IPS-20b (cell line): ENCODE data around the gene GAS2.

ENCODE experiments used
- H3K27ac ChIP-seq: one replicate; pipeline ENCODE4 v1.5.1; 2013; ENCODE audit warnings: low read length
- H3K27me3 ChIP-seq: 2 replicates; pipeline ENCODE4 v1.6.1; 2013; ENCODE audit warnings: mild to moderate bottlenecking, low read length, inconsistent platforms; ENCODE audit not compliant: insufficient read depth
- H3K36me3 ChIP-seq: 2 replicates; pipeline ENCODE4 v1.6.1; 2013; ENCODE audit warnings: low read depth, mild to moderate bottlenecking, inconsistent platforms, low read length, moderate library complexity; ENCODE audit not compliant: insufficient read depth
- H3K4me1 ChIP-seq: 2 replicates; pipeline ENCODE4 v1.6.1; 2013; ENCODE audit warnings: mild to moderate bottlenecking, control low read depth, inconsistent platforms, low read length, moderate library complexity; ENCODE audit not compliant: insufficient read depth
- H3K4me3 ChIP-seq: 2 replicates; pipeline ENCODE4 v1.5.1; 2013; ENCODE audit warnings: mild to moderate bottlenecking, low read length, inconsistent platforms
- H3K9ac ChIP-seq: 2 replicates; pipeline ENCODE4 v1.6.1; 2013; ENCODE audit warnings: low read depth, mild to moderate bottlenecking, inconsistent platforms, low read length, moderate library complexity
- H3K9me3 ChIP-seq: 2 replicates; pipeline ENCODE4 v1.6.1; 2013; ENCODE audit warnings: mild to moderate bottlenecking, low read depth, low read length, inconsistent platforms; ENCODE audit not compliant: insufficient read depth

The GAS2 gene

GRCh38 chr11:22677153-22677903, 10.9 kb downstream of the GAS2 start:
- Histone ChIP-seq H3K4me1 (no peaks in the 10 kb centered on the region), H3K27ac (no peak overlapping the region), H3K4me3 (no peak overlapping the region), H3K9ac (no peak overlapping the region), H3K36me3 (no peaks in the 10 kb centered on the region), H3K27me3 (no peaks in the 10 kb centered on the region), H3K9me3 (no peaks in the 10 kb centered on the region)

- Histone ChIP-seq H3K9me3 (no peaks in the 10 kb centered on the region), H3K27me3 (no peaks in the 10 kb centered on the region), H3K36me3 (no peaks in the 10 kb centered on the region), H3K4me1 (no peaks in the 10 kb centered on the region), H3K27ac (no peak overlapping the region), H3K4me3 (no peak overlapping the region), H3K9ac (no peak overlapping the region)
Measured at GRCh38 chr11:22680628-22681027, 14.2 kb downstream of the GAS2 start.

GRCh38 chr11:22681281-22681812, 14.9 kb downstream of the GAS2 start:
- H3K9ac ChIP-seq = no peak overlapping the region
- no peaks in the 10 kb centered on the region for H3K4me1 ChIP-seq
- H3K27ac ChIP-seq = no peak overlapping the region
- no peaks in the 10 kb centered on the region for H3K36me3 ChIP-seq
- H3K9me3 ChIP-seq = no peaks in the 10 kb centered on the region
- H3K4me3 ChIP-seq = no peak overlapping the region
- no peaks in the 10 kb centered on the region for H3K27me3 ChIP-seq

GRCh38 chr11:22684082-22684481, 17.7 kb downstream of the GAS2 start:
- no peak overlapping the region for H3K9ac ChIP-seq
- no peaks in the 10 kb centered on the region for H3K9me3 ChIP-seq
- no peaks in the 10 kb centered on the region for H3K36me3 ChIP-seq
- no peak overlapping the region for H3K27ac ChIP-seq
- no peaks in the 10 kb centered on the region for H3K4me1 ChIP-seq
- no peaks in the 10 kb centered on the region for H3K27me3 ChIP-seq
- no peak overlapping the region for H3K4me3 ChIP-seq

- no peak overlapping the region for H3K4me3 ChIP-seq
- H3K4me1 ChIP-seq = no peaks in the 10 kb centered on the region
- H3K27ac ChIP-seq = no peak overlapping the region
- H3K9me3 ChIP-seq = no peaks in the 10 kb centered on the region
- no peaks in the 10 kb centered on the region for H3K36me3 ChIP-seq
- no peak overlapping the region for H3K9ac ChIP-seq
- H3K27me3 ChIP-seq = no peaks in the 10 kb centered on the region
Measured at GRCh38 chr11:22685111-22685510, 18.7 kb downstream of the GAS2 start.

- H3K9me3 ChIP-seq = no peaks in the 10 kb centered on the region
Measured at GRCh38 chr11:22688914-22689313, 22.5 kb downstream of the GAS2 start.

GRCh38 chr11:22690257-22690656, 23.8 kb downstream of the GAS2 start:
- Histone ChIP-seq H3K4me3 (no peak overlapping the region), H3K9ac (no peak overlapping the region), H3K9me3 (no peaks in the 10 kb centered on the region), H3K27ac (no peak overlapping the region), H3K4me1 (no peaks in the 10 kb centered on the region), H3K36me3 (no peaks in the 10 kb centered on the region), H3K27me3 (no peaks in the 10 kb centered on the region)

More at GRCh38 chr11:22688914-22689313, 22.5 kb downstream of the GAS2 start:
- Histone ChIP-seq H3K27ac (no peak overlapping the region), H3K27me3 (no peaks in the 10 kb centered on the region), H3K36me3 (no peaks in the 10 kb centered on the region), H3K9ac (no peak overlapping the region), H3K4me3 (no peak overlapping the region), H3K4me1 (no peaks in the 10 kb centered on the region)

GRCh38 chr11:22690871-22691270, 24.5 kb downstream of the GAS2 start:
- Histone ChIP-seq H3K36me3 (no peaks in the 10 kb centered on the region), H3K27me3 (no peaks in the 10 kb centered on the region), H3K4me1 (no peaks in the 10 kb centered on the region), H3K9ac (no peak overlapping the region), H3K27ac (no peak overlapping the region), H3K9me3 (no peaks in the 10 kb centered on the region), H3K4me3 (no peak overlapping the region)

- H3K4me1 ChIP-seq = peaks cover 8% of the 10 kb centered on the region
- no peaks in the 10 kb centered on the region for H3K27me3 ChIP-seq
- H3K4me3 ChIP-seq = no peak overlapping the region
Measured at GRCh38 chr11:22699388-22699787, 33.0 kb downstream of the GAS2 start.

GRCh38 chr11:22702031-22702430, 35.6 kb downstream of the GAS2 start:
- peaks cover 8% of the 10 kb centered on the region for H3K4me1 ChIP-seq
- H3K4me3 ChIP-seq = no peak overlapping the region
- H3K27ac ChIP-seq = no peak overlapping the region
- H3K9me3 ChIP-seq = no peaks in the 10 kb centered on the region
- H3K27me3 ChIP-seq = no peaks in the 10 kb centered on the region
- no peaks in the 10 kb centered on the region for H3K36me3 ChIP-seq
- no peak overlapping the region for H3K9ac ChIP-seq

More at GRCh38 chr11:22699388-22699787, 33.0 kb downstream of the GAS2 start:
- no peak overlapping the region for H3K9ac ChIP-seq
- H3K9me3 ChIP-seq = no peaks in the 10 kb centered on the region
- no peak overlapping the region for H3K27ac ChIP-seq
- H3K36me3 ChIP-seq = no peaks in the 10 kb centered on the region

- H3K9me3 ChIP-seq = no peaks in the 10 kb centered on the region
- no peak overlapping the region for H3K4me3 ChIP-seq
- no peaks in the 10 kb centered on the region for H3K36me3 ChIP-seq
- H3K27me3 ChIP-seq = no peaks in the 10 kb centered on the region
- H3K9ac ChIP-seq = no peak overlapping the region
- no peak overlapping the region for H3K27ac ChIP-seq
- H3K4me1 ChIP-seq = peaks cover 8% of the 10 kb centered on the region
Measured at GRCh38 chr11:22703040-22703439, 36.6 kb downstream of the GAS2 start.

GRCh38 chr11:22703591-22703990, 37.2 kb downstream of the GAS2 start:
- H3K27ac ChIP-seq = peak overlapping the region; percentile 37
- H3K9me3 ChIP-seq = no peaks in the 10 kb centered on the region
- H3K27me3 ChIP-seq = no peaks in the 10 kb centered on the region
- H3K36me3 ChIP-seq = no peaks in the 10 kb centered on the region
- H3K4me1 ChIP-seq = peaks cover 8% of the 10 kb centered on the region
- H3K9ac ChIP-seq = no peak overlapping the region
- no peak overlapping the region for H3K4me3 ChIP-seq
